ENCODE measurements around the gene COX8A. TPM values are rescaled to one million over a fixed set of nuclear protein-coding genes. Genes with fewer than 3 reads are reported as not detected.

The COX8A gene
- total and polyA plus RNA-seq, 2 of the 13 experiments (the other 11 are each of a cell fraction or from before 2014, with no cell fraction given), result 202 to 406 TPM

DNA sequence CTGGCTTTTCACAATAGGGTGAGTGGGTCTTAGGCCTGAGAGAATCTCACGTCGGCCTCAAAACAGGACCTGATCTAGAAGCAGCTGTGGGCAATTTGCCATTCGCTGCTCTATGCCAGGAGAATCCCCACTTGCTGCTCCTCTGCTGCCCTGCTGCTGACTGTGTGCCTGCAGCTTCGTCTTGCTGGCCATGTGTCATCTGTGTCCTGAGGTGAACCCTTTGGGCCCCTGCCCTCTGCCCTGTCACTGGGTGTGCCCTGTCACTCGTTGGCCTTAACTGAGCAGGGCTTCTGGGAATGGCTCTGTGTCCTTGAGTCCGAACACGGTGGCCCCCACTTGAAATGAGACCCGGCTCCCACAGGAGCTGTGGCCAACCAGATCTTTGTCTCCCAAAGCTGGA, 29.4 kb upstream of the COX8A start (continued):
- TF ChIP-seq, protein P1, sequence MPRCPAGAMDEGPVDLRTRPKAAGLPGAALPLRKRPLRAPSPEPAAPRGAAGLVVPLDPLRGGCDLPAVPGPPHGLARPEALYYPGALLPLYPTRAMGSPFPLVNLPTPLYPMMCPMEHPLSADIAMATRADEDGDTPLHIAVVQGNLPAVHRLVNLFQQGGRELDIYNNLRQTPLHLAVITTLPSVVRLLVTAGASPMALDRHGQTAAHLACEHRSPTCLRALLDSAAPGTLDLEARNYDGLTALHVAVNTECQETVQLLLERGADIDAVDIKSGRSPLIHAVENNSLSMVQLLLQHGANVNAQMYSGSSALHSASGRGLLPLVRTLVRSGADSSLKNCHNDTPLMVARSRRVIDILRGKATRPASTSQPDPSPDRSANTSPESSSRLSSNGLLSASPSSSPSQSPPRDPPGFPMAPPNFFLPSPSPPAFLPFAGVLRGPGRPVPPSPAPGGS (CRISPR knock-in tag; IDR thresholded peaks at IDR 0.05), result no peak
- no peak for TF ChIP-seq MAF1 (CRISPR knock-in tag; IDR thresholded peaks at IDR 0.05; ENCODE audit: borderline replicate concordance)
- TF ChIP-seq ZNF720 (CRISPR knock-in tag; IDR thresholded peaks at IDR 0.05), result no peak
- TF ChIP-seq ZNF724P (CRISPR knock-in tag; IDR thresholded peaks at IDR 0.05; ENCODE audit: borderline replicate concordance), result no peak
- no peak for TF ChIP-seq ZNF564 (CRISPR knock-in tag; IDR thresholded peaks at IDR 0.05)
- no peak for TF ChIP-seq MEF2D (CRISPR knock-in tag; IDR thresholded peaks at IDR 0.05)
- no peak for TF ChIP-seq FOXK2 (IDR thresholded peaks at IDR 0.05)
- no peak for TF ChIP-seq JUNB (CRISPR knock-in tag; IDR thresholded peaks at IDR 0.05; ENCODE audit: borderline replicate concordance)
- TF ChIP-seq, protein P2, sequence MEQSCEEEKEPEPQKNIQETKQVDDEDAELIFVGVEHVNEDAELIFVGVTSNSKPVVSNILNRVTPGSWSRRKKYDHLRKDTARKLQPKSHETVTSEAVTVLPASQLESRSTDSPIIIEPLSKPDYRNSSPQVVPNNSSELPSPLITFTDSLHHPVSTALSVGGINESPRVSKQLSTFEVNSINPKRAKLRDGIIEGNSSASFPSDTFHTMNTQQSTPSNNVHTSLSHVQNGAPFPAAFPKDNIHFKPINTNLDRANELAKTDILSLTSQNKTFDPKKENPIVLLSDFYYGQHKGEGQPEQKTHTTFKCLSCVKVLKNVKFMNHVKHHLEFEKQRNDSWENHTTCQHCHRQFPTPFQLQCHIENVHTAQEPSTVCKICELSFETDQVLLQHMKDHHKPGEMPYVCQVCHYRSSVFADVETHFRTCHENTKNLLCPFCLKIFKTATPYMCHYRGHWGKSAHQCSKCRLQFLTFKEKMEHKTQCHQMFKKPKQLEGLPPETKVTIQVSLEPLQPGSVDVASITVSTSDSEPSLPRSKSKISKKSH (CRISPR knock-in tag; IDR thresholded peaks at IDR 0.05; ENCODE audit: borderline replicate concordance), result 0 out of 2 replicates have a peak, but pooled peaks have one; percentile 25
- no peak for TF ChIP-seq ZFP36L2 (CRISPR knock-in tag; IDR thresholded peaks at IDR 0.05)
- no peak for TF ChIP-seq ZBTB42 (CRISPR knock-in tag; IDR thresholded peaks at IDR 0.05)
- no peak for TF ChIP-seq MTF1 (CRISPR knock-in tag; IDR thresholded peaks at IDR 0.05)
- TF ChIP-seq SP4 (CRISPR knock-in tag; IDR thresholded peaks at IDR 0.05), result no peak
- no peak for TF ChIP-seq RFX5 (IDR thresholded peaks at IDR 0.05; ENCODE audit: low read depth, low read length)
- TF ChIP-seq, protein P3, sequence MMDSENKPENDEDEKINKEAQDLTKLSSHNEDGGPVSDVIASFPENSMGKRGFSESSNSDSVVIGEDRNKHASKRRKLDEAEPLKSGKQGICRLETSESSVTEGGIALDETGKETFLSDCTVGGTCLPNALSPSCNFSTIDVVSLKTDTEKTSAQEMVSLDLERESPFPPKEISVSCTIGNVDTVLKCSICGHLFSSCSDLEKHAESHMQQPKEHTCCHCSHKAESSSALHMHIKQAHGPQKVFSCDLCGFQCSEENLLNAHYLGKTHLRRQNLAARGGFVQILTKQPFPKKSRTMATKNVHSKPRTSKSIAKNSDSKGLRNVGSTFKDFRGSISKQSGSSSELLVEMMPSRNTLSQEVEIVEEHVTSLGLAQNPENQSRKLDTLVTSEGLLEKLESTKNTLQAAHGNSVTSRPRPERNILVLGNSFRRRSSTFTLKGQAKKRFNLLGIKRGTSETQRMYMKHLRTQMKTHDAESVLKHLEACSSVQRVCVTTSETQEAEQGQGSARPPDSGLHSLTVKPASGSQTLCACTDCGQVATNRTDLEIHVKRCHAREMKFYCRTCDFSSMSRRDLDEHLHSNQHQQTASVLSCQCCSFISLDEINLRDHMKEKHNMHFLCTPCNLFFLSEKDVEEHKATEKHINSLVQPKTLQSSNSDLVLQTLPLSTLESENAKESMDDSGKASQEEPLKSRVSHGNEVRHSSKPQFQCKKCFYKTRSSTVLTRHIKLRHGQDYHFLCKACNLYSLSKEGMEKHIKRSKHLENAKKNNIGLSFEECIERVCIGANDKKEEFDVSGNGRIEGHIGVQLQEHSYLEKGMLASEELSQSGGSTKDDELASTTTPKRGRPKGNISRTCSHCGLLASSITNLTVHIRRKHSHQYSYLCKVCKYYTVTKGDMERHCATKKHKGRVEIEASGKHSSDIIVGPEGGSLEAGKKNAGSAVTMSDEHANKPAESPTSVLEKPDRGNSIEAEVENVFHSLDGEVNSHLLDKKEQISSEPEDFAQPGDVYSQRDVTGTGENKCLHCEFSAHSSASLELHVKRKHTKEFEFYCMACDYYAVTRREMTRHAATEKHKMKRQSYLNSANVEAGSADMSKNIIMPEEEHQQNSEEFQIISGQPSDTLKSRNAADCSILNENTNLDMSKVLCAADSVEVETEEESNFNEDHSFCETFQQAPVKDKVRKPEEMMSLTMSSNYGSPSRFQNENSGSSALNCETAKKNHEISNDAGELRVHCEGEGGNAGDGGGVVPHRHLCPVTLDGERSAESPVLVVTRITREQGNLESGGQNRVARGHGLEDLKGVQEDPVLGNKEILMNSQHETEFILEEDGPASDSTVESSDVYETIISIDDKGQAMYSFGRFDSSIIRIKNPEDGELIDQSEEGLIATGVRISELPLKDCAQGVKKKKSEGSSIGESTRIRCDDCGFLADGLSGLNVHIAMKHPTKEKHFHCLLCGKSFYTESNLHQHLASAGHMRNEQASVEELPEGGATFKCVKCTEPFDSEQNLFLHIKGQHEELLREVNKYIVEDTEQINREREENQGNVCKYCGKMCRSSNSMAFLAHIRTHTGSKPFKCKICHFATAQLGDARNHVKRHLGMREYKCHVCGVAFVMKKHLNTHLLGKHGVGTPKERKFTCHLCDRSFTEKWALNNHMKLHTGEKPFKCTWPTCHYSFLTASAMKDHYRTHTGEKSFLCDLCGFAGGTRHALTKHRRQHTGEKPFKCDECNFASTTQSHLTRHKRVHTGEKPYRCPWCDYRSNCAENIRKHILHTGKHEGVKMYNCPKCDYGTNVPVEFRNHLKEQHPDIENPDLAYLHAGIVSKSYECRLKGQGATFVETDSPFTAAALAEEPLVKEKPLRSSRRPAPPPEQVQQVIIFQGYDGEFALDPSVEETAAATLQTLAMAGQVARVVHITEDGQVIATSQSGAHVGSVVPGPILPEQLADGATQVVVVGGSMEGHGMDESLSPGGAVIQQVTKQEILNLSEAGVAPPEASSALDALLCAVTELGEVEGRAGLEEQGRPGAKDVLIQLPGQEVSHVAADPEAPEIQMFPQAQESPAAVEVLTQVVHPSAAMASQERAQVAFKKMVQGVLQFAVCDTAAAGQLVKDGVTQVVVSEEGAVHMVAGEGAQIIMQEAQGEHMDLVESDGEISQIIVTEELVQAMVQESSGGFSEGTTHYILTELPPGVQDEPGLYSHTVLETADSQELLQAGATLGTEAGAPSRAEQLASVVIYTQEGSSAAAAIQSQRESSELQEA (CRISPR knock-in tag; IDR thresholded peaks at IDR 0.05; ENCODE audit: not compliant biosample characterization), result no peak
- TF ChIP-seq, protein P4, sequence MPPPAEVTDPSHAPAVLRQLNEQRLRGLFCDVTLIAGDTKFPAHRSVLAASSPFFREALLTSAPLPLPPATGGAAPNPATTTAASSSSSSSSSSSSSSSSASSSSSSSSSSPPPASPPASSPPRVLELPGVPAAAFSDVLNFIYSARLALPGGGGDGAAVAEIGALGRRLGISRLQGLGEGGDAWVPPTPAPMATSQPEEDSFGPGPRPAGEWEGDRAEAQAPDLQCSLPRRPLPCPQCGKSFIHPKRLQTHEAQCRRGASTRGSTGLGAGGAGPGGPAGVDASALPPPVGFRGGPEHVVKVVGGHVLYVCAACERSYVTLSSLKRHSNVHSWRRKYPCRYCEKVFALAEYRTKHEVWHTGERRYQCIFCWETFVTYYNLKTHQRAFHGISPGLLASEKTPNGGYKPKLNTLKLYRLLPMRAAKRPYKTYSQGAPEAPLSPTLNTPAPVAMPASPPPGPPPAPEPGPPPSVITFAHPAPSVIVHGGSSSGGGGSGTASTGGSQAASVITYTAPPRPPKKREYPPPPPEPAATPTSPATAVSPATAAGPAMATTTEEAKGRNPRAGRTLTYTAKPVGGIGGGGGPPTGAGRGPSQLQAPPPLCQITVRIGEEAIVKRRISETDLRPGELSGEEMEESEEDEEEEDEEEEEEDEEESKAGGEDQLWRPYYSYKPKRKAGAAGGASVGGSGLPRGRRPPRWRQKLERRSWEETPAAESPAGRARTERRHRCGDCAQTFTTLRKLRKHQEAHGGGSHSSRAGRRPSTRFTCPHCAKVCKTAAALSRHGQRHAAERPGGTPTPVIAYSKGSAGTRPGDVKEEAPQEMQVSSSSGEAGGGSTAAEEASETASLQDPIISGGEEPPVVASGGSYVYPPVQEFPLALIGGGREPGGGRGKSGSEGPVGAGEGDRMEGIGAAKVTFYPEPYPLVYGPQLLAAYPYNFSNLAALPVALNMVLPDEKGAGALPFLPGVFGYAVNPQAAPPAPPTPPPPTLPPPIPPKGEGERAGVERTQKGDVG (CRISPR knock-in tag; IDR thresholded peaks at IDR 0.05; ENCODE audit: borderline replicate concordance), result no peak
- no peak for TF ChIP-seq KLF9 (CRISPR knock-in tag; IDR thresholded peaks at IDR 0.05; ENCODE audit: low read depth)

Data from HepG2 (cell line).